ENCODE measurements around the gene OR10G8.

OR10G8 gene

DNA sequence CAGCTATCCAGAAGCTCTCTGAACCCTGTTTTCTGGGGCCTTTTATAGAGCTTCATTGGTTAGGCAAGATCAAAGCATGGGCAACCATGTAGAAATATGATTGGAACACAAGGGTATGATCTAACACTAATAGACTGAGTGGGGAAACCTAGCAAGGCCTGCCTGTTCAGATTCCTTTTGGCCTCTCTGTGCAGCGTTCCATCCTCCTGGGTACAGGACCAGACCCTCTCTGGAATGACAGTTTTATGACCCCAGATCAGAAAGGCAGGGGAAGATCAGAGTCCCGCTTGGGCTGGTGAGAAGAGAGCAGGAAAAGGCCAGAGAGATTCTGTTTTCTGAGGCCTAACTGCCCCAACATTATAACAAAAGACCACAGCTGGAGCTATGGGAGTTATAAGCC lies 52.0 kb downstream of the OR10G8 start:
- no peak for DNase-seq (ENCODE audit: low read depth)

DNA sequence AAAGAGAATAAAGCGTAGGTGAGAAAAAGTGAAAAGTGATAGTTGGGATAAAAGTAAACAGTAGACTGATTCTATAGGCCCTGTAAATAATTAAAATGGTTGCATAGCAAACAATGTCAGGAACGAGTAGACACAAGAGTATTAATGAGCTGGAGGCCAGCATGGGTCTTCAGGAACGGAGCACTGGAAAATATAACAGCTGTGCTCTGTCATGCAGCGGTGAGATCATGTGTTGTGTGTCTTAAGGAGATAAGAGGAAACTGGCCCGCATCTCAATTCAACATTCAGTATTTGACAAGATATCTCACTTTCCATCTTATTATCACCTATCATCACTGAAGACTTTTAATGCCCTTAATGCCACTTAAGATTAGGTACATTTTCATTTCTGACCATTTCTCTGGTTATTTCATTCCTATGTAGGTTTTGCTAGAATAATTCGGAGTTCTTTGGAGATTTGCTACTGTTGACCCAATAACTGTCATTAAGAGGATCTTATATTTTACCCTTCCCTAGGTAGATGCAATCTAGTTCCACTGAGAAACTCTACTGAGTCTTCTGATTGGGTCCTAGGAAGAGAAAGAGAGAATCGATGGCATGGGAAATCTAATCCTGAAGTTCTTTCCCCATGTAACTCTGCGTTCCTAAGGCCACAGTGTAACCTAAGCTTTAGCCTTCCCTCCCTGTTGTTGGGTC lies 53.2 kb downstream of the OR10G8 start:
- DNase-seq (ENCODE audit: low read depth): no peak
